ENCODE data around the gene SMU1. TPM values are rescaled to one million over a fixed set of nuclear protein-coding genes. Genes with fewer than 3 reads are reported as not detected.

Gene SMU1
- total and polyA plus RNA-seq, 5 donors = 9.4 to 17.3 (median 17.0) TPM

DNA sequence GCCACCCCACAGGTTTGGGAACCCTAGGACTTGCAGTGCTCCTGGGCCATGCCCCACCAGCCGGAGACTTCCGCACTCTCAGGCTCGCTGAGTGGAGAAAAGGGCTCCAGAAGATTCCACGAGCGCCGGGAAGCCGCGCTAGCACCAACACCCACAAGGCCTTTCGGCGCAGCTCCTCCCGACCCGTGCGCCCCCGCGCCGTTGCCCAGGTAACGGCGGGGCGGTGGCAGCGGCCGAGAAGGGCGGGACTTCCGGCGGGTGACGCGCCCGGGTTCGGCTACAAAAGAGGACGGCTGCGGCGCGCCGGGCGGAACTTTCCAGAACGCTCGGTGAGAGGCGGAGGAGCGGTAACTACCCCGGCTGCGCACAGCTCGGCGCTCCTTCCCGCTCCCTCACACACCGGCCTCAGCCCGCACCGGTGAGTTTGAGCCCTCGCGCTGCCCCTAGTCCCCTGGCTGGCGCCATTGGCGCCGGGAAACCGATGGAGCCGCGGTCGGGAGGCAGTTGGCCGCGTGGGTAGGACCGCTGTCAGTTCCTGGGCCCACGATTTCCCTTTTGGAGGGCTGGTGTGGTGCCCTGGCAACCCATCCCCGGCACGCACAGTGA lies 51.4 kb downstream of the SMU1 start, which contains the start of gene DNAJA1:
TSS of gene DNAJA1 (plus strand) at position 308 of the 606 bp plus-strand sequence. CDS start 1,212 bp downstream, outside the sequence.
- intact Hi-C loops (cut with DNase I) = no loop called here
- peak within 1 kb of the TSS; percentile 98 for H3K27ac ChIP-seq (ENCODE audit: low read length)
- DNase-seq (peak; percentile 95 to 98 (median 98)), ATAC-seq (peak; percentile 97 to 98)
- peak within 1 kb of the TSS; percentile 75 for H3K4me3 ChIP-seq (ENCODE audit: low read length)
- H3K27me3 ChIP-seq (ENCODE audit: control insufficient read depth, insufficient read depth) = no peaks in the 10 kb centered on the region
- WGBS = under 1% methylated on average over 61 of the region's 61 CpGs
- peaks cover 8% of the 10 kb centered on the region for H3K4me1 ChIP-seq (ENCODE audit: control insufficient read depth, insufficient read depth, low read length)
- H3K9me3 ChIP-seq (ENCODE audit: control insufficient read depth, low read length) = no peaks in the 10 kb centered on the region

DNA sequence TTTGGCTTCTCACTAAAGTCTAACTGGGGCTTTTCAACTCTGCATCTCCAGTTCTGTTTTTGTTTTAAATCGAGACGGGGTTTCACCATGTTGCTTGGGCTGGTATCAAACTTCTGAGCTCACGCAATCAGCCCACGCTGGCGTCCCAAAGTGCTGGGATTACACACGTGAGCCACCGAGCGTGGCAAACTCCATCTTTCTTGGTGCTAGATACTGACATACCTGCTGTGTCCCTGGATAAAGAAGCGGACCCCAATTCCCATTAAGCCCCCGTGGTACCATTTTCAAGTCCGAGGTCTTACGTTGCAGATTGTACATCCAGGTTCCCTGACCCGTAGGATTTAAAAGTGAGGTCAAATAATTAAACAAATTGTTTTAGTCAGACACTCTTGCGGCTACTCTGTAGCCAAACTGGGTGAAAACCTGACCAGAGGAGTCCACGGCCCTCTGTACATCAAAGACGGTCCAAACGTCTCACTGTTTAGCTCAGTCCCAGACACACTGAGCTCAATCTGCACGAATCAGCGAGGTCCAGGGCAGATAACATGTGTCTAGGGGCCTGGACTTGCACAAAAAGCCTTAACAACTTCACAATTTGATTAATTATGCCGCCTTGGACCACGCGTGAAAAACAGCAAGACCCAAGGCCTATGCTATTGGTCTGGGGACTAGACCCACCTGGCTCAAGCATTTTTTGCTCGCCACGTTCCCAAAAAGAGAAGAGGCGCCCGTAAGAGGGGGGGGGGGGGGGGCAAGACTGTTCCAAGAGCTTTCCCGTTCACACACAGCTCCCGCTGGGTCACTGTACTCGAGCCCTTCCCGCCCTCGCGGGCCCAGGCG lies 52.1 kb downstream of the SMU1 start:
- no peaks in the 10 kb centered on the region for H3K9me3 ChIP-seq (ENCODE audit: control insufficient read depth, low read length)
- WGBS = 11% methylated on average over 33 of the region's 33 CpGs
- no peaks in the 10 kb centered on the region for H3K27me3 ChIP-seq (ENCODE audit: control insufficient read depth, insufficient read depth)
- peak overlapping the region; percentile 85 for H3K27ac ChIP-seq (ENCODE audit: low read length)
- H3K4me3 ChIP-seq (ENCODE audit: low read length) = peak overlapping the region; percentile 75
- ATAC-seq (peak; percentile 4 to 30), DNase-seq (peak in 1 of 3 donors; percentile 72)
- intact Hi-C loops (cut with DNase I) = no loop called here
- peaks cover 8% of the 10 kb centered on the region for H3K4me1 ChIP-seq (ENCODE audit: control insufficient read depth, insufficient read depth, low read length)

DNA sequence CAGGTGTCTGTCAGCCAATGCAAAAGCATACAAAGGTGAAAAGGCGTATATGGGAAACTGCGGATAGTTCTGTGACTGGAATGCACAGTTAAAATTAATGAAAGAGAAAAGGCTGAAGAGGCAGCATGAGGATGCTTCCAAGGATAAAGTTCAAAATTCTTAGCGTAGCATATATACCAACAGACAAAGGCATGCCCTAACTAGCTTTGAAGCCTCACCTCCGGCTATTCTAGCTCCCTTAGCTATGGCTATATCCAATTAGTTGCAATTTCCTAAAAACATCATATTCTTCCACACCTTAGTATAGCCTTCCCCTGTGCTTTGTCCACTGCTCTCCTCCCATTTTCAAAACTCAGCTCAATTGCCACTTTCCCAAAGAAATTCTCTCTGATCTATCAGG lies 52.8 kb downstream of the SMU1 start:
- Histone ChIP-seq H3K9me3 (ENCODE audit: control insufficient read depth, low read length) (no peaks in the 10 kb centered on the region), H3K27me3 (ENCODE audit: control insufficient read depth, insufficient read depth) (no peaks in the 10 kb centered on the region), H3K4me3 (ENCODE audit: low read length) (peak overlapping the region; percentile 75), H3K27ac (ENCODE audit: low read length) (no peak overlapping the region), H3K4me1 (ENCODE audit: control insufficient read depth, insufficient read depth, low read length) (peaks cover 8% of the 10 kb centered on the region)
- WGBS = 94% methylated on average over 4 of the region's 4 CpGs
- intact Hi-C loops (cut with DNase I) = no loop called here
- DNase-seq (no peak), ATAC-seq (no peak)

- H3K9me3 ChIP-seq (ENCODE audit: control insufficient read depth, low read length) = no peaks in the 10 kb centered on the region
- intact Hi-C loops (cut with DNase I) = no loop called here
- no peak overlapping the region for H3K27ac ChIP-seq (ENCODE audit: low read length)
- WGBS = 86% methylated on average over 7 of the region's 7 CpGs
- ATAC-seq (no peak), DNase-seq (no peak)
- H3K4me3 ChIP-seq (ENCODE audit: low read length) = no peak overlapping the region
- no peaks in the 10 kb centered on the region for H3K27me3 ChIP-seq (ENCODE audit: control insufficient read depth, insufficient read depth)
- peaks cover 8% of the 10 kb centered on the region for H3K4me1 ChIP-seq (ENCODE audit: control insufficient read depth, insufficient read depth, low read length)
These were observed 53.7 kb downstream of the SMU1 start for GRCh38 chr9:33022755-33023154.

DNA sequence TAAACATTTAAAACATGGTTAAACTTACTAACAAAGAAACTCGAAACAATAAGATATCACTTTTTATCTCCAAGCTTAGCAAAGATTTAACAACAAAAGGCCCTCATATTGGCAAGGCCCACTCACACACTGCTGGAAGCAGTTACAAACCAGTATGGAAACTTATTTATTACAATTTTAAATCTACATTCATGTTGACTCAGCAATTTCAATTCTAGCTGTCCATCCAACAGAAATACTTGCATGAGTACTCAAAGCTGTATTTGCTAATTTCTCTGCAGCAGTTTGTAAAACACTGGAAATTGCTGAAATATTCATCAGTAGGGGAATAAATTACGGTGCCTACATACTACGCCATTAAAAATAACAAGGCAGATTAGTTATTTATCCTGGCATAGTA lies 54.2 kb downstream of the SMU1 start:
- Histone ChIP-seq H3K4me3 (ENCODE audit: low read length) (no peak overlapping the region), H3K9me3 (ENCODE audit: control insufficient read depth, low read length) (no peaks in the 10 kb centered on the region), H3K4me1 (ENCODE audit: control insufficient read depth, insufficient read depth, low read length) (peaks cover 8% of the 10 kb centered on the region), H3K27me3 (ENCODE audit: control insufficient read depth, insufficient read depth) (no peaks in the 10 kb centered on the region), H3K27ac (ENCODE audit: low read length) (no peak overlapping the region)
- WGBS = 84% methylated on average over 3 of the region's 3 CpGs
- DNase-seq (no peak), ATAC-seq (no peak)
- intact Hi-C loops (cut with DNase I) = no loop called here

DNA sequence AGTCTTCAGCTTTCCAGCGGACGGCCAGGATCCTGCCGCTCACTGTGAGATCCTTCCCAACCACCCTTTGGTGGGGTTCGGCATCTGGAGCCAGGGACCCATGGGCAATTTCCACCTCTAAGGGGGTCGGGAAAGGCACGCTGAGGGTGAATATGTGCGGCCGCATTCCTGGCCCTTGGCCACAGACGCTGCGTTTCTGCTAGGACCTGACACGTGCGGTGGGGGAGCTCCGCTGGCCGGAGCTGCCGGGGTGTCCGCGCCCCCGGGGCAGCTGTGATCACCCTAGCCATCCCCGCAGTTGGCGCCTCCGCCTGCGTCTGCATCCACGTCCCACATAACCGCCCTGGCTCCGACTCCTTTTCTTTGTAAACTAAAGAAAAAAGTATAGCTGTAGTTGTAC lies 56.7 kb downstream of the SMU1 start:
- Histone ChIP-seq H3K27me3 (ENCODE audit: control insufficient read depth, insufficient read depth) (no peaks in the 10 kb centered on the region), H3K4me3 (ENCODE audit: low read length) (no peak overlapping the region), H3K27ac (ENCODE audit: low read length) (no peak overlapping the region), H3K9me3 (ENCODE audit: control insufficient read depth, low read length) (no peaks in the 10 kb centered on the region), H3K4me1 (ENCODE audit: control insufficient read depth, insufficient read depth, low read length) (peaks cover 8% of the 10 kb centered on the region)
- DNase-seq = peak in 2 of 3 donors; percentile 44 to 60
- WGBS = 77% methylated on average over 25 of the region's 25 CpGs
- no peak for ATAC-seq
- intact Hi-C loops (cut with DNase I) = no loop called here

- 88% methylated on average over 6 of the region's 6 CpGs for WGBS
- H3K4me3 ChIP-seq (ENCODE audit: low read length) = no peak overlapping the region
- no peak for DNase-seq
- no peaks in the 10 kb centered on the region for H3K9me3 ChIP-seq (ENCODE audit: control insufficient read depth, low read length)
- intact Hi-C loops (cut with DNase I) = no loop called here
- ATAC-seq = no peak
- no peak overlapping the region for H3K27ac ChIP-seq (ENCODE audit: low read length)
- H3K27me3 ChIP-seq (ENCODE audit: control insufficient read depth, insufficient read depth) = no peaks in the 10 kb centered on the region
- no peaks in the 10 kb centered on the region for H3K4me1 ChIP-seq (ENCODE audit: control insufficient read depth, insufficient read depth, low read length)
These were observed 59.0 kb downstream of the SMU1 start for GRCh38 chr9:33017283-33018041.

- no peaks in the 10 kb centered on the region for H3K27me3 ChIP-seq (ENCODE audit: control insufficient read depth, insufficient read depth)
- H3K27ac ChIP-seq (ENCODE audit: low read length) = no peak overlapping the region
- no peak overlapping the region for H3K4me3 ChIP-seq (ENCODE audit: low read length)
- ATAC-seq (peak in 1 of 2 donors; percentile 29), DNase-seq (no peak)
- H3K4me1 ChIP-seq (ENCODE audit: control insufficient read depth, insufficient read depth, low read length) = no peaks in the 10 kb centered on the region
- 84% methylated on average over 1 of the region's 1 CpG for WGBS
- H3K9me3 ChIP-seq (ENCODE audit: control insufficient read depth, low read length) = no peaks in the 10 kb centered on the region
- intact Hi-C loops (cut with DNase I) = no loop called here
These were observed 61.8 kb downstream of the SMU1 start for GRCh38 chr9:33014665-33015014.

- H3K27me3 ChIP-seq (ENCODE audit: control insufficient read depth, insufficient read depth) = no peaks in the 10 kb centered on the region
- H3K4me3 ChIP-seq (ENCODE audit: low read length) = no peak overlapping the region
- peak in 1 of 2 donors; percentile 26 for ATAC-seq
- no peaks in the 10 kb centered on the region for H3K9me3 ChIP-seq (ENCODE audit: control insufficient read depth, low read length)
- WGBS = 75% methylated on average over 2 of the region's 2 CpGs
- DNase-seq = no peak
- no peak overlapping the region for H3K27ac ChIP-seq (ENCODE audit: low read length)
- intact Hi-C loops (cut with DNase I) = no loop called here
- H3K4me1 ChIP-seq (ENCODE audit: control insufficient read depth, insufficient read depth, low read length) = no peaks in the 10 kb centered on the region
These were observed 62.4 kb downstream of the SMU1 start for GRCh38 chr9:33013962-33014664.

- intact Hi-C loops (cut with DNase I) = no loop called here
- Histone ChIP-seq H3K27ac (ENCODE audit: low read length) (no peak overlapping the region), H3K4me3 (ENCODE audit: low read length) (no peak overlapping the region), H3K4me1 (ENCODE audit: control insufficient read depth, insufficient read depth, low read length) (no peaks in the 10 kb centered on the region), H3K9me3 (ENCODE audit: control insufficient read depth, low read length) (no peaks in the 10 kb centered on the region), H3K27me3 (ENCODE audit: control insufficient read depth, insufficient read depth) (no peaks in the 10 kb centered on the region)
- 84% methylated on average over 3 of the region's 3 CpGs for WGBS
- ATAC-seq = no peak
- DNase-seq = no peak
These were observed 64.0 kb downstream of the SMU1 start for GRCh38 chr9:33012328-33013069.

All from right cardiac atrium (tissue), 5 donors.